SK-N-SH (cell line): ENCODE data around the gene PARD3.

Source experiments
- POLR2AphosphoS5 ChIP-seq: IDR thresholded peaks from 2 replicates; pipeline ENCODE4 v1.6.1; 2012; ENCODE audit warnings: low read depth, low read length
- TF ChIP-seq, protein P1 (sequence below): fragments of 200-600 bp; sonication (generic); IDR thresholded peaks from 2 replicates; pipeline ENCODE4 v1.6.1; 2017; ENCODE audit warnings: antibody characterized with exemption, mild to moderate bottlenecking, moderate library complexity
- TF ChIP-seq, protein P2 (sequence below): IDR thresholded peaks from 2 replicates; pipeline ENCODE4 v1.6.1; 2012; ENCODE audit warnings: mild to moderate bottlenecking, low read depth, low read length, moderate library complexity
- TF ChIP-seq, protein P3 (sequence below): fragments of 150-350 bp; IDR thresholded peaks from 2 replicates; pipeline ENCODE4 v1.6.1; 2017; ENCODE audit warnings: antibody characterized with exemption, low read length, low read depth, borderline replicate concordance
- TF ChIP-seq, protein P4 (sequence below): IDR thresholded peaks from 2 replicates; pipeline ENCODE4 v1.4.0; 2012; ENCODE audit warnings: low read depth

DNA sequence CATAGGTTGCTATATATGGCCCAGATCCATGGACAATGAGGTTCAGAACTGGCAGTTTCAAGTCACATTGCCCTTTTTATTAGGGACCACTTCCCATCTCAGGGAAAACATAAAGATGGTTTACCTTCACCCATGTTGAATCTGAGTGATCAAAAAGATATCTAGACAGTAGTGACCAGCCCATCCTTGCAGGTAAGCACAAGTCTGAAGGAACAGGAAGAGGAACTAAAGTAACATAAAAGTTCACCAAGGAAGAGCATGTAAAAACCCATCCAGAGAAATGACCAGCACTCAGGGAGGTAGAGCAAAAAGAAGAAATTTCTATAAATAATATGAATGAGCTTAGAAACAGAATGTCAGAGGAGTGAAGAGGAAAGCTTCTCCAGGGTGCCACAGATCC lies 382.5 kb downstream of the PARD3 start:
- no peak for TF ChIP-seq POLR2AphosphoS5
- TF ChIP-seq, protein P1, sequence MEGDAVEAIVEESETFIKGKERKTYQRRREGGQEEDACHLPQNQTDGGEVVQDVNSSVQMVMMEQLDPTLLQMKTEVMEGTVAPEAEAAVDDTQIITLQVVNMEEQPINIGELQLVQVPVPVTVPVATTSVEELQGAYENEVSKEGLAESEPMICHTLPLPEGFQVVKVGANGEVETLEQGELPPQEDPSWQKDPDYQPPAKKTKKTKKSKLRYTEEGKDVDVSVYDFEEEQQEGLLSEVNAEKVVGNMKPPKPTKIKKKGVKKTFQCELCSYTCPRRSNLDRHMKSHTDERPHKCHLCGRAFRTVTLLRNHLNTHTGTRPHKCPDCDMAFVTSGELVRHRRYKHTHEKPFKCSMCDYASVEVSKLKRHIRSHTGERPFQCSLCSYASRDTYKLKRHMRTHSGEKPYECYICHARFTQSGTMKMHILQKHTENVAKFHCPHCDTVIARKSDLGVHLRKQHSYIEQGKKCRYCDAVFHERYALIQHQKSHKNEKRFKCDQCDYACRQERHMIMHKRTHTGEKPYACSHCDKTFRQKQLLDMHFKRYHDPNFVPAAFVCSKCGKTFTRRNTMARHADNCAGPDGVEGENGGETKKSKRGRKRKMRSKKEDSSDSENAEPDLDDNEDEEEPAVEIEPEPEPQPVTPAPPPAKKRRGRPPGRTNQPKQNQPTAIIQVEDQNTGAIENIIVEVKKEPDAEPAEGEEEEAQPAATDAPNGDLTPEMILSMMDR = no peak
- TF ChIP-seq, protein P2, sequence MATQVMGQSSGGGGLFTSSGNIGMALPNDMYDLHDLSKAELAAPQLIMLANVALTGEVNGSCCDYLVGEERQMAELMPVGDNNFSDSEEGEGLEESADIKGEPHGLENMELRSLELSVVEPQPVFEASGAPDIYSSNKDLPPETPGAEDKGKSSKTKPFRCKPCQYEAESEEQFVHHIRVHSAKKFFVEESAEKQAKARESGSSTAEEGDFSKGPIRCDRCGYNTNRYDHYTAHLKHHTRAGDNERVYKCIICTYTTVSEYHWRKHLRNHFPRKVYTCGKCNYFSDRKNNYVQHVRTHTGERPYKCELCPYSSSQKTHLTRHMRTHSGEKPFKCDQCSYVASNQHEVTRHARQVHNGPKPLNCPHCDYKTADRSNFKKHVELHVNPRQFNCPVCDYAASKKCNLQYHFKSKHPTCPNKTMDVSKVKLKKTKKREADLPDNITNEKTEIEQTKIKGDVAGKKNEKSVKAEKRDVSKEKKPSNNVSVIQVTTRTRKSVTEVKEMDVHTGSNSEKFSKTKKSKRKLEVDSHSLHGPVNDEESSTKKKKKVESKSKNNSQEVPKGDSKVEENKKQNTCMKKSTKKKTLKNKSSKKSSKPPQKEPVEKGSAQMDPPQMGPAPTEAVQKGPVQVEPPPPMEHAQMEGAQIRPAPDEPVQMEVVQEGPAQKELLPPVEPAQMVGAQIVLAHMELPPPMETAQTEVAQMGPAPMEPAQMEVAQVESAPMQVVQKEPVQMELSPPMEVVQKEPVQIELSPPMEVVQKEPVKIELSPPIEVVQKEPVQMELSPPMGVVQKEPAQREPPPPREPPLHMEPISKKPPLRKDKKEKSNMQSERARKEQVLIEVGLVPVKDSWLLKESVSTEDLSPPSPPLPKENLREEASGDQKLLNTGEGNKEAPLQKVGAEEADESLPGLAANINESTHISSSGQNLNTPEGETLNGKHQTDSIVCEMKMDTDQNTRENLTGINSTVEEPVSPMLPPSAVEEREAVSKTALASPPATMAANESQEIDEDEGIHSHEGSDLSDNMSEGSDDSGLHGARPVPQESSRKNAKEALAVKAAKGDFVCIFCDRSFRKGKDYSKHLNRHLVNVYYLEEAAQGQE = no peak
- TF ChIP-seq, protein P3, sequence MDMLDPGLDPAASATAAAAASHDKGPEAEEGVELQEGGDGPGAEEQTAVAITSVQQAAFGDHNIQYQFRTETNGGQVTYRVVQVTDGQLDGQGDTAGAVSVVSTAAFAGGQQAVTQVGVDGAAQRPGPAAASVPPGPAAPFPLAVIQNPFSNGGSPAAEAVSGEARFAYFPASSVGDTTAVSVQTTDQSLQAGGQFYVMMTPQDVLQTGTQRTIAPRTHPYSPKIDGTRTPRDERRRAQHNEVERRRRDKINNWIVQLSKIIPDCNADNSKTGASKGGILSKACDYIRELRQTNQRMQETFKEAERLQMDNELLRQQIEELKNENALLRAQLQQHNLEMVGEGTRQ = no peak
- TF ChIP-seq, protein P4, sequence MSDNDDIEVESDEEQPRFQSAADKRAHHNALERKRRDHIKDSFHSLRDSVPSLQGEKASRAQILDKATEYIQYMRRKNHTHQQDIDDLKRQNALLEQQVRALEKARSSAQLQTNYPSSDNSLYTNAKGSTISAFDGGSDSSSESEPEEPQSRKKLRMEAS = no peak
